HK-2 (cell line): Measurements from ENCODE around the gene TNFSF18.
"Not testable (repeated sequence)": the region's sequence is repeated elsewhere in the genome, so short reads cannot be mapped to it uniquely, and the experiment has no call there.

ENCODE experiments used
- DNase-seq: peaks from one replicate; pipeline ENCODE4 v3.0.0-alpha.2; 2018; ENCODE audit not compliant: unreplicated experiment

The TNFSF18 gene, protein sequence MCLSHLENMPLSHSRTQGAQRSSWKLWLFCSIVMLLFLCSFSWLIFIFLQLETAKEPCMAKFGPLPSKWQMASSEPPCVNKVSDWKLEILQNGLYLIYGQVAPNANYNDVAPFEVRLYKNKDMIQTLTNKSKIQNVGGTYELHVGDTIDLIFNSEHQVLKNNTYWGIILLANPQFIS

DNA sequence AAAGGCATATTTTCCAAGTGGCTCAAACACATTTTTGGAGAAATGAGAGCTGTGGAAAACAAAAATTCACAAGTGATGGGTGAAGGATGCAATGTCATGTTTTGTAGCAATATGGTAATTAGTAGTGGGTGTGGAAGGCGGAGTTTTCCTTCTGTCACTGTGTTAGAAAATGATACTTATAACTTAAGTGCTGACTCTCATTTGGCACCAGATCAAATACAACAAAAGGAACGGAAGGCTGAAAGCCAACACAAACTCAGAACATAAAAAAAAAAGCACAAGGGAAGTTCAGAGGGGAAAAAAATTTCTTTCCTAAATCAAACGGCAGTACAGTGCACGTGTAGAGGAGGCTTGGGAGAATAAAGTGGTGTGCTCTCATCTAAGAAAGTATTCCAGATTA, at the start of gene TNFSF18:
Gene TNFSF18, minus strand, starts transcription at position 77 of the 400 bp plus-strand sequence. Its CDS starts 45 bp downstream, at position 32.
- no peak for DNase-seq

DNA sequence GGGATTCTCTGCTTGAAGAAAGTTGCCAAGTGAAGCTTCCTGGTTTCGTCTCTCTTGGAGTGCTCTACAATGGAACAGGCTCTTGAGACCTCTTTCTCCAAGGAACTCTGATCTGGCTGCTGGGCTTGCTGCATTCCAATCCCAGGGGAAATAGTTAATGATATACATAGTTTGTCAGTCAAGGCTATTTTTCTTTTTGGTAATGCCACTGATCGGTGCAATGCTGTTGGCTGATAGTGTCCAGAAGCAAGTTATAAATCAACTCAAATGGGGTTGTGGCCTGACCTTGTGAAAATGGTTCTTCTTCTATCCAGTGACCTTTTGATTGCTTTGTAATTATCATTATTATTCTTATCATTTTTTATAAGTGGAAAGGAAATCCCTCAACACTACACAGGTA, 48.4 kb upstream of the TNFSF18 start:
- peak; percentile 39 for DNase-seq

DNA sequence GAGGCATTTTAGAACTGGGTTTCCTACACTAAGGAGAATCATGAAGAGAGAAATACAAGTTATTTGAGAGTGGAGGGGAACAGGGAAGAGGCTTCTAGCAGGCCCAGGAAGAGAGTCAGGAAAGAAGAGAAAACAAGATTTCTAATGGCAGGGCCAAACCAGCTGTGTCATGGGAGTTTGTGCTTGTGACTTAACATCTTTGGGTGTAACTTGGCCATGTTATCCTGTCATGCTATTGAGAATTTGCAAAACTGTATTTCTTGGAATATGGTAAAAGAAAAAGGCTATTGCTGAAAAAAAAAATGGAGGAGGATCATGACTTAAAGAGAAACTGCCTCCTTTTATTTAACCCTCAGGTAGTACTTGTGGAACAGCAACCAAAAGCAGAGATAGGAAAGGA, 47.4 kb upstream of the TNFSF18 start:
- no peak for DNase-seq

DNA sequence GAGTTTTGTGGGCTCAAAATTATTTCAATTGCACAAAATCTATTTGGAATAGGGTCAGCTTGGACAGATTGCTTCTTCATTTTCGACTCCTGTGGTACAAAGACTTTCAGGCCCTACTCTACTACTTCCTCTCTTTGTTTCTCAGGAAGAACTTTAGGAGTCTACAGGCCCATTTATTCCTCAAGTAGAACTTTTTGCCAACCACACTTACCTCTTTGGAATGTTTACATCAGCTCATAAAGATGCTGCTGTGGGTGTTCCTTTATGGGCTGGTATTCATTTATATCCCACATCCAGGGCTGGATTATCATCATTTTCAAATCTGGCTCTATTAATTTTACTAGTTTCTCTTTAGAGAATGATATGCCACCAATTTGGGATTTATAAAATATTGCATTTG, 46.3 kb upstream of the TNFSF18 start:
- no peak for DNase-seq

DNA sequence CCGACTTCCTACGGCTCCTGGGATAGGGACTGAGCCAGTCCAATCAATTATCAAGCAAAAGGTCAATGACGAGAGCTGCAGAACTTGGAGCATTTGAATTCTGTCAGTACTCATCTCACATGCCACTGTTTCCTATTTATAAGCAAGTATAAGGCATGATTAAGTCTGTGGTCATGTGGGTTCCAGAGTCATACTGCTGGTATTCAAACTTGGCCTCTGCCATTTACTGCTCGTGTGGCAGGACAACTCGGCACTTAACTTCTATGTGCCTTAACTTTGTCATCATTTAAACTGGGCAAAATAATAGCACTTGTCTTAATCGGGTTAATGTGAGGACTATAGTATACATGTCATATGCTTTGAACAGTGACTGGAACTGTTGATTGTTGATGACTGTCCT, 44.9 kb upstream of the TNFSF18 start:
- peak; percentile 34 for DNase-seq

DNA sequence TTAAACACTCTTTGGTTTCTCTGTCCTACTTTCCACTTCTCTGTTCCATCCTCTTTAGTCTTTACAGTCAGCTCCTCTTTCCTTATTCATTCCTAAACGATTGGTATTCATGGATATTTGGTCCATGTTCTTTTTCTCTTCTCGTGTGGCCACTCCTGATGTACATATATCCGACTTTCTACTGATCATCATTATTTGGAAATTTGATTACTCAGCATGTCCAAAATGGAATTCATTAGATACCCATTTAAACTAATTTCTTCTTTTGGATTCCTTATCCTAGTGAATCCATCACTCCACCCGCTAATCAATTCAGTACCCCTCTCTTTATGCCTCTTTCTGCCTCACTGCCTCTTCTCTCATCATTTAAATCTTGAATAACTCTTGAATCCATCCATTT, 43.8 kb upstream of the TNFSF18 start:
- DNase-seq, result no peak

DNA sequence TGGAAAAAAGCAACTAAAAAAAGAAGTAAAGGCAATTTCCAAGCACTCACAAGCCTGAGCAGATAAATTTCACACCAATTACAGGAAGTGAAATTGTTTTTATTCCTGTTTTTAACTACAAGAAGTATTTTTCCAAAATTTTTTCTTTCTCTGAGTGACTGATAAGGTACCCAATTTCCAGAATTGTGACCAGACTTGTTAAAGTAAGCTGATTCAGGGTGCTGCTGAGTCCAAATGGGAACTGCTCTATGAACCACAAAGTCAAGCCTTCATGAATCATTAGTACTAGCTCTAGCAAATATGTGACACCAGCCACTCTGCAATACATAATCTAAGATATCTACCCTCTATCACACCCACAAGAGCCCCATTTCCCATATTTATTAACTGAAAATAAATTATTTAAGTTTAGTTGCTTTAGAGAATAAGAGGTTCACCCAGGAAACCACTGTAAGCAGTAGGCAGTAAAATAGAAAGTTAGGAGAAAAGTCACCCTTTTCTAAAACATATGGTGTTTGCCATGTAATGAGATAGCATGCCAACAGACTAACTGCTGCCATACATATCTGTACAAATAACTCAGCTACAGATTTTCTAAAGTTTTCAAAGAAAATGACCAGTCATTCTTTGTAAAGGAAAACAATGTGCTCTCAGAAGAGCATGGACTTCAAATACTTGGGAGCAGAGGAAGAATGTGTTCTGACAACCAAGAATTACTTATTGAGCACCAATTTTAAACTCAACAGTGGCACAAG, 43.1 kb upstream of the TNFSF18 start:
- DNase-seq, result no peak

DNA sequence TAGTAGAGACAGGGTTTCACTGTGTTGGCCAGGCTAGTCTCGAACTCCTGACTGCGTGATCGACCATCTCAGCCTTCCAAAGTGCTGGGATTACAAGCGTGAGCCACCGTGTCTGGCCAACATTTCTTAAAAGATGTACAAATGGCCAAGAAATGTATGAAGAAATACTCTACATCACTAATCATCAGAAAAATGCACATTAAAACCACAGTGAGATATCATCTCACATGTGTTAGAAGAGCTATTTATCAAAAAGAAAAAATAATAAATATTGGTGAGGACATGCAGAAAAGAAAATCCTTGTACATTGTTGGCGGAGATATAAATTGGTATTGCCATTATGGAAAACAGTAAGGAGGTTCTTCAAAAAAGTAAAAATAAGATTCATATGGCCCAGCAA, 33.6 kb upstream of the TNFSF18 start:
- no peak for DNase-seq

DNA sequence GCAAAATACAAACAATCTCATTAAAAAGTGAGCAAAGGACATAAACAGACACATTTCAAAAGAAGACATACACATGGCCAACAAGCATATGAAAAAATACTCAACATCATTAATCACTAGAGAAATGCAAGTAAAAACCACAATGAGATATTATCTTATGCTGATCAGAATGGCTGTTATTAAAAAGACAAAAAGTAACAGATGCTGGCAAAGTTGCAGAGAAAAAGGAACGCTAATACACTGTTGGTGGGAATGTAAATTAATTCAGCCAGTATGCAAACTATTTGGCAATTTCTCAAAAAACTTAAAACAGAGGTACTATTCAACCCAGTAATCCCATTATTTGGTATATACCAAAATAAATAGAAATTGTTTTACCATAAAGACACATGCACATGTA, 32.2 kb upstream of the TNFSF18 start:
- no peak for DNase-seq

DNA sequence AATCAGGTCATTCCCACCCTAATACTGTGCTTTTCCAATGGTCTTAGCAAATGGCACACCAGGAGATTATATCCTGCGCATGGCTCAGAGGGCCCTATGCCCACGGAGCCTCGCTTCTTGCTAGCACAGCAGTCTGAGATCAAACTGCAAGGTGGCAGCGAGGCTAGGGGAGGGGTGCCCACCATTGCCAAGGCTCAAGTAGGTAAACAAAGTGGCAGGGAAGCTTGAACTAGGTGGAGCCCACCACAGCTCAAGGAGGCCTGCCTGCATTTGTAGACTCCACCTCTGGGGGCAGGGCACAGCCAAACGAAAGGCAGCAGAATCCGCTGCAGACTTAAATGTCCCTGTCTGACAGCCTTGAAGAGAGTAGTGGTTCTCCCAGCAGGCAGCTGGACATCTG, 23.5 kb upstream of the TNFSF18 start:
- DNase-seq, result not testable (repeated sequence)

DNA sequence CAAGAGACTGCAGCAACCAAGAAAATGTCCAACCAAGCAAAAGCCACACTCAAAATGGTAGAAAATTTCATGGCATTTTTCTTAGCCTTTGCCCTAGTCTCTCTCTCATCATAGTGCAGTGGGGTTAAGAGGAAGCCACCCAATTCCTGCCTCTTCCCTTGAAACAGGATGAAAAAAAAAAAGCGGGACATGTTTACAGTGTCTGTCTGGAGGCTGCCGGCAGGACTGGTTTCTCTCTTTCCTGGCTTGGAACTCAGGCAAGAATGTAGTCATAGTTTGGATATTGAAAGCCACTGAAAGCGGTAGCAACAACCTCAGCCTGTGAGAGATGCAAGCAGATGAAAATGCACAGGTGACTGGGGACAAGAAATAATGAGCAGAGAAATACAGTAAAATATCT, 13.3 kb upstream of the TNFSF18 start:
- no peak for DNase-seq

DNA sequence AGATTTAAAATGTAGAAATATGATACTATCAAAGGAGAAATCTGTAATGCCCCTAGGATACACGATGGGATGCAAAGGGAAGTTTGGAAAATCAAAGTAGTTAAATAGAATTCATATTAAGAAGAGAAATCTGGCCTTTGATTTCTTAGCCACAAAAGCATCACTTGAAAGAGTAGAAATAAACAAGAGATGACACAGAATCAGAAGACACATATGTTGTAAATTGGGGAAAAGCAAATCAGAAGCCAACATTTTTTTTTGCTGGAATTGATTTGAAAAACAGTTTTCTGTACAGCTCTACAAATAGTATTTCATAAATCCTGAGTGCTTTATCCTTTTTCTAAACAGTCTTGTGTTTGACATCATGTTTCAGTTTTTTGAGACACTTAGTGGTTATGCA, 12.4 kb upstream of the TNFSF18 start:
- no peak for DNase-seq

DNA sequence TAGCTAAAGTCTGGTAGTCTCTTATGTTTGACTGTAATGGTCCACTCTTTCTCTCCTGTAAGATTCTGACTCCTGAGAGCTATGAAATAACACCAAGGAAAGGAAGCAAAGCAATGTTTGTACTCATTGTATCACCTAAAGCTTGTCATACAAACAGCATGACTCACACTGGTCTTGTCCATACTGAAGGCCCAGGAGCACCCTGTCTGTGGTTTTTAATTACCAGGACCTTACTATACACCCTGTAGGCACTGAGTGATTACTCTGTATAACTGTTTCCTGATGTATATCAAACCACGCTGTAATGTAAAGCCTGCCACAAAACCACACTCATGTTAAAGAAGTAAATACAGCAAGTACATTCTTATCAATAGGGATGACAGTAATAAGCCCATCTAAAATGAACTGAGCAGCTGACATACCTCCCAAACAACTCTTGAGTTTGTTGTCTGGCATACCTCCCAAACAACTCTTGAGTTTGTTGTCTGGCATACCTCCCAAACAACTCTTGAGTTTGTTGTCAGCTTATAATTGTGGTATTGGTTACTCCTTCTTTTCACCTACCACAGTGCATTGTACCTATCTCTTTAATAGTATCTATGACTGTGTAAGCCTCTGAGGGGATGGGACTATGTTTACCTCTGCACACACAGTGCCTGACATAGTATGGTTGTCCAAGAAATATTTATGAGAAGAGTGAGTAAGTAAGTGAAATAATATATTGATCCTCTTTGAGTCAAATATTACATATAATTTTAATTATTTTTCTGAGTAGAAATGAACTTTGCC, 11.6 kb upstream of the TNFSF18 start:
- peak; percentile 6 for DNase-seq

DNA sequence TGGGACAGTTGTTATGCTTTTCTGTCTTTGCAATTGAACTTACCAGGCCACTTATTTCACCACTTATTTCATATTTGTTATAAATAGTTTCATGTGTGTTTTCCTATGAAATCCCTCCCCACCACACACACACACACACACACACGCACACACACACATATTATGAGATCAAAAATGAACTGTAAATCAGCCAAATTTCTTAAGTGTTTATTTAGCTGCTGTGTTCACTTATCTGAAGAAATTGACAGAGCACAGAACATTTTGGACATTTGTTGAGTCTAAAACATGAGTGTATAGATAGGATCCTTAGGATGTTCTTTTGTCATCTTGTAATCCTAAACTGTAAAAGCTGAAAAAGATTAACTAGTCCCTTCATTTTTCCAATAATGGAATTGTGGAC, 7.8 kb upstream of the TNFSF18 start:
- no peak for DNase-seq

DNA sequence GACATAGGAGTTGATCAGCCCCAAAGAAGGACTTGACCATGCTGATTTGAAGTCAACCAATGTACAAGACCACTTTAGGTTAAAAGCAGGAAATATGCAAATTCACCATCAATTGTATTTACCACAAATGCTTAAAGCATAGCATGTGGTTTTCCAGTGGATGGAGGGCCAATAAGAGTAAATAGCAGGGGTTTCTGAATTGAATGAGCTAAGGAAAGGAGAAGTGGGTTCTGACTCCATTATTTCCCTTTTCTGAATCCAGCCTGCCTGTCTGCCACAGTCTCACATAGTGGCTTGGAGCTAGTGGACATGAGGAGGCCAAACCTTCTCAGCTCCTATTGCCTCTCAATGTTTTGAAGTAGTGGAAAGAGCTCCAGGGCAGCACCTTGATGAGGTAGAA, 7.2 kb upstream of the TNFSF18 start:
- DNase-seq, result no peak

DNA sequence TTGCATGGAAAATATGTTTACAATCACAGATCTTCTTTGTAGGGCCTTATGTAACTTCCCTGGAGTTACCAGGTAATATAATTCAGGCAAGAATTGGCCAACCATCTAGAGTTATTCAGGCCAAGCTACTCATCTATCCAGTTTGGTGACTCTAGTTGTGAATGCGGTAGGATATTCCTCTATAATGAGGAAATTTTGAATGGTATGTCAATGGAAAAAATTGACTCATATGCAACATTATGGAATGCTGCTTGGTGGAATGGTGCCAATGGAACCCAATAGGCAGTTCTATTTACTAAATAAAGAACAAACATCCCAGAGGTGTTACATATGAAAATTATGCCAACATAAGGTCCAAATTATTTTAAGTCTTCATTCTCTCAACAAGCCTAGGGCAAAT, 5.6 kb upstream of the TNFSF18 start:
- DNase-seq, result no peak

DNA sequence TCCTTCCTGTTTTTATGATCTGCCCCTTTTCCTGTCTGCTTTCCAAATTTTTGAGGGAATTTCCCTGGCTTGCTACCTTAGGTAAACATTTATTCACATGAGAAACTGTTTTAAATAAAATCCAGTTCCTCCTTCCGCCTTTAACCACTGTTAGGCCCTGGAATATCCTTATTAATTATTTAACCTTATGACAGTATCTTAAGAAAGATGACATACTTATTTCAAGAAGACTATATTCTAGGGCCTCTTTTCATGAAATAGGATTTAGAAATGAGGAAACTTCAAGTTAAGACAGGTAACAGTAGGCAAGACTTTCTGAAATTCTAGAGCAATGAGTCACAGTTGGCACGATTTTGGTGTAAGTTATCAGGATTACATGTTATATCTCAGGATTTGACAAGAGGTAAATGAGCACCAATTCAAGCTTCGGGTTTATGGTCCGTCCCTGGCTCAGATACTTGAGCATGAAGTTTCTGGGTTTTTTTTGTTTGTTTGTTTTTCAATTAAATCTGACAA, 2.0 kb upstream of the TNFSF18 start:
- DNase-seq, result no peak

DNA sequence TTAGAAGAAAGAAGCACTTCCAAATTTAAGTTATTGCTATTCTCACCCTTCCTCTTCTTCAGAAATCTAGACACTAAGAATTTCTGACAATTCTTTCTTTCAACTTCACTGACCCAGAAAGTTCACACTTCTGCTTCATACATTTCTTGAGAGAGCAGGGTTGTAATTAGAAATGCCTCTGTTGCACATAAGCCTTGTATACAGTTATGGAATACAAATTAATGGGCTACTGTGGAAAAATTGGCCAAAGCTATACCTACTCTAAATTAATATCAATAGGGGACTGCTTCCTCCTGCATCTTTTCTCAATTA, 1.5 kb downstream of the TNFSF18 start:
- DNase-seq, result no peak

DNA sequence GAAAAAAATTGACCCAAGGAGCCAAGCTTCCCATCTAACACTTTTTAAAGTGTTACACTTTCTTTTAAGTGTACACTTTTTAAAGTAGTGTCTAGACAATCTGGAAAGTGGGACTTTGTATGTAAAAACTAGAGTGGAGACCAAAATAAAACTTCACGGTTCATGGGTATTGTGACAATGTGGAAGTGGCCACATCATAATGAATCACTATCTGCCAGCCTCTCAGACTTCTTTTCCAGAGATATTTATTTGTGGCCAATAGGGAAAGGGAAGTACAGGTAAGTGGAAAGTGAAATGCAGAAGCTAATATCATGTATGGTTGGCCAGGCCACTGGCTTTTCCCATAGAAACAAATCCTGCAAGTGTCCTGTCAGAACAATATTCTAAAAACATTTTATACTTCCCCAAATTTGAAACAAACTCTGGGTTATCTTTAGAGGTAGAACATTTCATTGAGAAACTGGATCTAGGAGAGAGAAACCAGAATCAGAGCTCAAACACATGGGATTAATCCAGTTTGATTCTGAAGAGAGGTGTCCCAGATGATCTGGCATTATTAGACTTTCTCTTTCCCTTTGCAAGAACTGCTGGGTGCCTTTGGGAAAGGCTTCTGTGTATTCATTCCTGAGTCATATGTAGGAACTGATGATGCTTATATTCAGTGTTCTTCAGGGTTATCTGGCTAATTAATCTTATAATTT, 2.0 kb downstream of the TNFSF18 start:
- DNase-seq, result no peak

DNA sequence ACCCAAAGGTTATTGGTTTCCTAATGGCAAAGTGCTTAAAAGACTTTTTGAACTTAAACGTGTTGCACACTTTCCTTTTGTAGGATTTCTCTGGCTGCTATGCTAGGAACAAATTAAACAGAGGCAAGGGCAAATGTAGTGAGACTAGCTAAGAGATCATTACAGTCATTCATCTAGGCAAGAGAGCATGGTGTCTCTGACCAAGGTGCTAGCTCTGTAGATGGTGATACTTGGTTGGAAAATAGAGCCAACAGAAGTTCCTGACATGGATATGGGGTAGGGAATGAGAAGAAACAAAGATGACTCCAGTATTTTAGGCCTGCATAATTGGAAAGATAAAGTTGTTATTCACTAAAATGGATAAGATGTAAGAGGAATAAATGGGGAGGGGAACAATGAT, 6.1 kb downstream of the TNFSF18 start:
- DNase-seq, result no peak

DNA sequence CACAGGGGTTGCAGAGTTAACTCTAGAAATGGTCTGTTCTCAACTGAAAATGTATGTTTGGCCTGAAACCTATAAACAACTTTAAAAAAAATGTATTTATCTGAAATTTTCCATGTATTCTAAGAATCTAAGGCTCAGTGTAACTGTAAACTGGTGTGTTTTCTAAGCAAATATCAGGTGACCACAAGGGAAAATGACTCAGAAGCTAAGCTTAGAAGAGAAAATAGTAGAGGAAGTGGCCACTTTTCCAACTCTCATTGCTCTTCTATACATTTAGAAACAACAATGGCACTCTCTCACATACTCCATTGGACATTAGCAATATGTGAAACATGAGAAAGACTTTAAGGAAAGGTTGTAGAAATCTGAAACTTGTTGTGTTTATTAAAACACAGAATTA, 7.5 kb downstream of the TNFSF18 start:
- DNase-seq, result no peak

DNA sequence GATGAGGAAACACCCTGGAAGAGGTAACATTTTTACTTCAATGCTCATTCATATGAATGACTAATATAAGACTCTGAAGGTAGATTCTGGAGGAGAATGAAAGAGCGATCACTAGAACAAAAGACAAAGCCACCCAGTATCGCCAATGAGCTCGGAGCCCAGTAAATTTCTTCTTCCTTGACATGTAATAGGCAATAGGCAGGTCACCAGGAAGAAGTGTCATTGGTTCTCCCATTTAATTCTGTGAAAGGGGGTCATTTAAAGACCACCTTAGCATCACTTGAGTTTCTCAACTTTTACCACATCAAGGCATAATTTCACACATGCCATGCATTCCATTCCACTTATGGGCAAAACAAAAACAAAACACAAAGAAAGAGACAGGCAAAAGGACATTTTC, 7.9 kb downstream of the TNFSF18 start:
- no peak for DNase-seq
